Keratinocyte (primary cell): ENCODE results near the gene KRT78. TPM values are rescaled to one million over a fixed set of nuclear protein-coding genes. Genes with fewer than 3 reads are reported as not detected.

Experiments used
- DNase-seq: peaks from one replicate; pipeline ENCODE4 v3.0.0-alpha.2; 2011; ENCODE audit warnings: low read depth, missing footprints, low spot score
- FAIRE-seq: peaks from 2 replicates; lab custom pipeline; 2011; peaks lifted over from hg19 to GRCh38; lab: Jason Lieb, UNC
- H2AFZ ChIP-seq: 2 replicates; pipeline ENCODE4 v1.6.0; 2012; ENCODE audit warnings: low read length, control low read depth, inconsistent platforms; ENCODE audit not compliant: control insufficient read depth
- H3K27ac ChIP-seq: 2 replicates; pipeline ENCODE4 v1.5.1; 2011; ENCODE audit warnings: low read length; ENCODE audit not compliant: control insufficient read depth, insufficient read depth
- H3K27me3 ChIP-seq: 3 replicates; pipeline ENCODE4 v1.6.0; 2011; ENCODE audit warnings: low read length; ENCODE audit not compliant: control insufficient read depth, insufficient read depth; ENCODE audit errors: extremely low read depth
- H3K36me3 ChIP-seq, 2 experiments: 2 replicates in 1 of 2; 3 replicates in 1 of 2; pipeline ENCODE4 v1.5.1; 2011; ENCODE audit warnings: low read length in 2 of 2, mild to moderate bottlenecking in 1 of 2; ENCODE audit not compliant: control insufficient read depth in 2 of 2, insufficient read depth in 2 of 2; ENCODE audit errors: extremely low read depth in 1 of 2
- H3K4me1 ChIP-seq: 3 replicates; pipeline ENCODE4 v1.5.1; 2011; ENCODE audit warnings: low read length; ENCODE audit not compliant: control insufficient read depth, insufficient read depth; ENCODE audit errors: extremely low read depth
- H3K4me2 ChIP-seq: 3 replicates; pipeline ENCODE4 v1.6.0; 2011; ENCODE audit warnings: low read depth, low read length; ENCODE audit not compliant: control insufficient read depth, insufficient read depth; ENCODE audit errors: extremely low read depth
- H3K4me3 ChIP-seq, 3 experiments: fragments of 200-600 bp in 1 of 3; sonication (generic) in 1 of 3; 2 replicates in 2 of 3; 3 replicates in 1 of 3; pipeline ENCODE4 v1.5.1; 2011 to 2016; ENCODE audit warnings: low read length in 3 of 3, mild to moderate bottlenecking in 3 of 3, control low read depth in 2 of 3, inconsistent platforms in 1 of 3, low read depth in 1 of 3, mixed read lengths in 1 of 3, mixed run types in 1 of 3, moderate library complexity in 1 of 3; ENCODE audit not compliant: control insufficient read depth in 2 of 3, insufficient read depth in 2 of 3; ENCODE audit errors: extremely low read depth in 1 of 3
- H3K79me2 ChIP-seq: 2 replicates; pipeline ENCODE4 v1.6.0; 2012; ENCODE audit warnings: low read length; ENCODE audit not compliant: control insufficient read depth, insufficient read depth
- H3K9ac ChIP-seq: 3 replicates; pipeline ENCODE4 v1.6.0; 2011; ENCODE audit warnings: low read length; ENCODE audit not compliant: control insufficient read depth, insufficient read depth; ENCODE audit errors: extremely low read depth
- H3K9me1 ChIP-seq: 3 replicates; pipeline ENCODE4 v1.6.0; 2011; ENCODE audit warnings: low read length; ENCODE audit not compliant: control insufficient read depth, insufficient read depth; ENCODE audit errors: extremely low read depth
- H3K9me3 ChIP-seq: 2 replicates; pipeline ENCODE4 v1.5.1; 2012; ENCODE audit warnings: low read depth, low read length; ENCODE audit not compliant: control insufficient read depth
- H4K20me1 ChIP-seq: 3 replicates; pipeline ENCODE4 v1.6.0; 2011; ENCODE audit warnings: low read length; ENCODE audit not compliant: control insufficient read depth, insufficient read depth; ENCODE audit errors: extremely low read depth
- EZH2 ChIP-seq: IDR thresholded peaks from one replicate; pipeline ENCODE4 v1.6.1; 2012; ENCODE audit warnings: inconsistent platforms, mild to moderate bottlenecking, low read length, moderate library complexity
- dilution Hi-C: fragments of 300-500 bp; cut with MboI; formaldehyde crosslinking; loops from one replicate; pipeline ENCODE4 v1.7.0; 2020; ENCODE audit warnings: low sequenced_read_pairs; ENCODE audit not compliant: extremely low pct_ligation_motif_present
- polyA plus RNA-seq, 5 experiments: library from polyadenylated mRNA; depleted of rRNA in 3 of 5; stranded (reverse) in 3 of 5; stranded (forward) in 1 of 5; unstranded in 1 of 5; fragments of >200 nt; gene quantifications; 1 replicate in 1 of 5; 2 replicates in 3 of 5; 3 replicates in 1 of 5; pipeline versions ENCODE4 v1.2.1 to v1.2.3, GENCODE V29; 2011 to 2012; ENCODE audit warnings: missing spikeins in 2 of 5, low read depth in 1 of 5, low replicate concordance in 1 of 5
- TF ChIP-seq, protein P1 (sequence below), 3 experiments: IDR thresholded peaks in 1 of 3; conservative IDR thresholded peaks in 1 of 3; optimal IDR thresholded peaks in 1 of 3; 2 replicates in 2 of 3; 3 replicates in 1 of 3; pipeline versions ENCODE3 to v1.5.1; 2011; ENCODE audit warnings: low read length in 3 of 3, mild to moderate bottlenecking in 3 of 3, moderate library complexity in 2 of 3, control low read depth in 1 of 3, inconsistent platforms in 1 of 3; ENCODE audit not compliant: insufficient read depth in 2 of 3; ENCODE audit errors: extremely low read depth in 1 of 3

Gene KRT78
- polyA plus RNA-seq, 1 donor (not counting 4 experiments of a cell fraction or from before 2014, with no cell fraction given), result 0.96 TPM

DNA sequence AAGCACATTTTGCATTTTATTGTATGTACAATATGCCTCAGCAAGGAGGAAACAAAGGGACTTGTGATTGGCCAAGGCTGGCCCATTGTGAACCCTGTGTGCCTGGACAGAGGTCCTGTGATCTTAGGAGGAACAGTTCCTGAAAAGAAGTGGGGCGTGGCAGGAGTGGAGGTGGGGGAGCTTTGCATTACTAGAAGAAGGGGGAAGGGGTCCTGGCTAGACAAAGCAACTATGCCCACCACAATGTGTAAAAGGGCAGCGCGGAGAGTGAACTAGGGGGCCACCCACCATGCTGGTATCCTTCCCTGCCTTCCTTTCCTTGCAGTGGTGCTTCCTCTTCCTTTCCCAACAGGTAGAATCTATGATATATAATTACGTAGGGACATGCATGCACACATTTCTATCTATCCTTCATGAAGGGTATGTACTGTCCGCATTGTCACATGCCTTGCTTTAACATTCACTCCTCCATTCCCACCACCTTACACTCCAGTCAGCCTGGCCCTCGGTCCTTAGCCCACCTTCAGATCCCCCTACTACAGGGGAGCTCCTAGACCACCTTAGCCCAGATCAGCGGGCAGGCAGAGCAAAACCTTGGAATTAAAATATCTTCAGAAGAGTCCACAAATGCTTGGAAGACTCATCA, 43.5 kb upstream of the KRT78 start:
- DNase-seq (no peak), FAIRE-seq (no peak)
- Histone ChIP-seq H4K20me1 (no peaks in the 10 kb centered on the region), H3K36me3 (peaks cover 0 to 2% of the 10 kb centered on the region in 2 experiments), H3K27ac (no peak overlapping the region), H3K9me1 (no peaks in the 10 kb centered on the region), H3K4me3 (no peak overlapping the region), H3K79me2 (no peaks in the 10 kb centered on the region), H3K9ac (no peak overlapping the region), H3K4me1 (no peaks in the 10 kb centered on the region), H2AFZ (no peak overlapping the region), H3K9me3 (no peaks in the 10 kb centered on the region), H3K27me3 (no peaks in the 10 kb centered on the region), H3K4me2 (no peak overlapping the region)
- TF ChIP-seq, protein P1, sequence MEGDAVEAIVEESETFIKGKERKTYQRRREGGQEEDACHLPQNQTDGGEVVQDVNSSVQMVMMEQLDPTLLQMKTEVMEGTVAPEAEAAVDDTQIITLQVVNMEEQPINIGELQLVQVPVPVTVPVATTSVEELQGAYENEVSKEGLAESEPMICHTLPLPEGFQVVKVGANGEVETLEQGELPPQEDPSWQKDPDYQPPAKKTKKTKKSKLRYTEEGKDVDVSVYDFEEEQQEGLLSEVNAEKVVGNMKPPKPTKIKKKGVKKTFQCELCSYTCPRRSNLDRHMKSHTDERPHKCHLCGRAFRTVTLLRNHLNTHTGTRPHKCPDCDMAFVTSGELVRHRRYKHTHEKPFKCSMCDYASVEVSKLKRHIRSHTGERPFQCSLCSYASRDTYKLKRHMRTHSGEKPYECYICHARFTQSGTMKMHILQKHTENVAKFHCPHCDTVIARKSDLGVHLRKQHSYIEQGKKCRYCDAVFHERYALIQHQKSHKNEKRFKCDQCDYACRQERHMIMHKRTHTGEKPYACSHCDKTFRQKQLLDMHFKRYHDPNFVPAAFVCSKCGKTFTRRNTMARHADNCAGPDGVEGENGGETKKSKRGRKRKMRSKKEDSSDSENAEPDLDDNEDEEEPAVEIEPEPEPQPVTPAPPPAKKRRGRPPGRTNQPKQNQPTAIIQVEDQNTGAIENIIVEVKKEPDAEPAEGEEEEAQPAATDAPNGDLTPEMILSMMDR (optimal IDR thresholded peaks at IDR 0.05 in 1 of 3, IDR thresholded peaks at IDR 0.05 in 1 of 3, conservative IDR thresholded peaks at IDR 0.05 in 1 of 3; ENCODE audit: extremely low read depth in 1 of 3, insufficient read depth in 2 of 3, low read length in 3 of 3), result no peak
- TF ChIP-seq EZH2, result no peak
- dilution Hi-C loops, result no loop called here

DNA sequence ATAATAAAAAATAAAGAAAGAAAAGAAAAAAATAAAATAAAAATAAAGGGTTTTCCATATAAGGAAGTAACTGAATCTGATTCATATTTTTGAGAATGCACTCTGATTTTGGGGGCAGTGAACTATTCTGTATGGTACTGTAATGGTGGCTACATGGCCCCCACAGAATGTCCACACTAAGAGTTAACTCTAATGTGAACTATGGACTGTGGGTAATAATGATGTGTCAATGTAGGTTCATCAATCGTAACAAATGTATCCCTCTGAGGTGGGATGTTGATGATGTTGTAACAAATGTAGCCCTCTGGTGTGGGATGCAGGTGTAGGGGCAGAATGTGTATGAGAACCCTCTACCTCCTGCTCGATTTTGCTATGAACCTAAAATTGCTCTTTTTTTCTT, 42.2 kb upstream of the KRT78 start:
- Histone ChIP-seq H3K4me3 (no peak overlapping the region), H3K27me3 (no peaks in the 10 kb centered on the region), H3K79me2 (no peaks in the 10 kb centered on the region), H3K9me1 (no peaks in the 10 kb centered on the region), H3K27ac (no peak overlapping the region), H3K4me1 (no peaks in the 10 kb centered on the region), H3K9me3 (no peaks in the 10 kb centered on the region), H4K20me1 (no peaks in the 10 kb centered on the region), H2AFZ (no peak overlapping the region), H3K4me2 (no peak overlapping the region), H3K36me3 (no peaks in the 10 kb centered on the region), H3K9ac (no peak overlapping the region)
- DNase-seq, result no peak
- TF ChIP-seq, protein P1 (optimal IDR thresholded peaks at IDR 0.05 in 1 of 3, IDR thresholded peaks at IDR 0.05 in 1 of 3, conservative IDR thresholded peaks at IDR 0.05 in 1 of 3; ENCODE audit: extremely low read depth in 1 of 3, insufficient read depth in 2 of 3, low read length in 3 of 3), result no peak
- no peak for TF ChIP-seq EZH2
- no peak for FAIRE-seq
- dilution Hi-C loops, result no loop called here
